ENCODE data around the gene FOXJ1. TPM values are rescaled to one million over a fixed set of nuclear protein-coding genes. Genes with fewer than 3 reads are reported as not detected.

Gene FOXJ1
- total and polyA plus RNA-seq, 4 donors, result under 0.01 to 1.5 TPM; not detected in 2

GRCh38 chr17:76111956-76112355 is 29.1 kb downstream of the FOXJ1 start:
- no peak for TF ChIP-seq HNF4A (conservative IDR thresholded peaks at IDR 0.05)
- TF ChIP-seq ZBTB33 (IDR thresholded peaks at IDR 0.05), result no peak
- TF ChIP-seq ATF3 (IDR thresholded peaks at IDR 0.05), result no peak
- no peak for TF ChIP-seq JUND (IDR thresholded peaks at IDR 0.05)
- TF ChIP-seq EGR1 (IDR thresholded peaks at IDR 0.05; ENCODE audit: low read depth in 2 of 2), result no peak
- TF ChIP-seq YY1 (IDR thresholded peaks at IDR 0.05), result no peak
- no peak for TF ChIP-seq NR2F2 (IDR thresholded peaks at IDR 0.05)
- TF ChIP-seq GABPA (IDR thresholded peaks at IDR 0.05 in 1 of 2, conservative IDR thresholded peaks at IDR 0.05 in 1 of 2), result no peak
- TF ChIP-seq TAF1 (conservative IDR thresholded peaks at IDR 0.05), result no peak
- TF ChIP-seq FOXA2 (IDR thresholded peaks at IDR 0.05), result no peak
- no peak for TF ChIP-seq CTCF (IDR thresholded peaks at IDR 0.05; ENCODE audit: low read depth, low read length, missing input control)
- TF ChIP-seq HNF4G (IDR thresholded peaks at IDR 0.05), result no peak
- TF ChIP-seq FOXA1 (IDR thresholded peaks at IDR 0.05), result no peak
- no peak for TF ChIP-seq RAD21 (IDR thresholded peaks at IDR 0.05)
- no peak for TF ChIP-seq RXRA (IDR thresholded peaks at IDR 0.05)
- no peak for TF ChIP-seq MAX (IDR thresholded peaks at IDR 0.05)
- no peak for TF ChIP-seq REST (IDR thresholded peaks at IDR 0.05)
- TF ChIP-seq SP1 (IDR thresholded peaks at IDR 0.05), result no peak
- H3K27ac ChIP-seq (ENCODE audit: low read depth in 1 of 2, low read length in 2 of 2), result no peak overlapping the region
- H3K4me3 ChIP-seq (ENCODE audit: low read depth in 1 of 3, low read length in 3 of 3), result no peak overlapping the region
- no peaks in the 10 kb centered on the region for H3K36me3 ChIP-seq (ENCODE audit: control insufficient read depth in 4 of 4, insufficient read depth in 3 of 4, low read depth in 1 of 4, low read length in 3 of 4)
- H3K4me1 ChIP-seq (ENCODE audit: control insufficient read depth in 4 of 4, insufficient read depth in 4 of 4, low read length in 3 of 4), result no peaks in the 10 kb centered on the region
- H3K9me3 ChIP-seq (ENCODE audit: control insufficient read depth in 4 of 4, low read length in 3 of 4), result no peaks in the 10 kb centered on the region
- no peak overlapping the region for H3K9ac ChIP-seq (ENCODE audit: low read depth in 1 of 2, low read length in 2 of 2)
- 87% methylated on average over 2 of the region's 2 CpGs for WGBS
- DNase-seq (ENCODE audit: low spot score), result no peak
- no peaks in the 10 kb centered on the region for H3K27me3 ChIP-seq (ENCODE audit: control insufficient read depth in 4 of 4, insufficient read depth in 4 of 4, low read length in 3 of 4)
